Thyroid gland (tissue), 4 donors: ENCODE measurements around the gene TMEM45B.

ENCODE experiments used
- POLR2A ChIP-seq, 2 donors: fragments of 450-650 bp; IDR thresholded peaks; one replicate each; pipeline ENCODE4 v1.6.1; 2017; ENCODE audit warnings: antibody characterized with exemption in 2 of 2, mild to moderate bottlenecking in 2 of 2, moderate library complexity in 1 of 2
- TF ChIP-seq, protein P1 (sequence below), 6 experiments: fragments of 200-600 bp in 3 of 6; fragments of 450-650 bp in 3 of 6; sonication (generic) in 3 of 6; IDR thresholded peaks; one replicate each; pipeline ENCODE4 v1.5.1; 2016 to 2019; ENCODE audit warnings: antibody characterized with exemption in 6 of 6, mild to moderate bottlenecking in 2 of 6, inconsistent platforms in 1 of 6, moderate library complexity in 1 of 6

DNA sequence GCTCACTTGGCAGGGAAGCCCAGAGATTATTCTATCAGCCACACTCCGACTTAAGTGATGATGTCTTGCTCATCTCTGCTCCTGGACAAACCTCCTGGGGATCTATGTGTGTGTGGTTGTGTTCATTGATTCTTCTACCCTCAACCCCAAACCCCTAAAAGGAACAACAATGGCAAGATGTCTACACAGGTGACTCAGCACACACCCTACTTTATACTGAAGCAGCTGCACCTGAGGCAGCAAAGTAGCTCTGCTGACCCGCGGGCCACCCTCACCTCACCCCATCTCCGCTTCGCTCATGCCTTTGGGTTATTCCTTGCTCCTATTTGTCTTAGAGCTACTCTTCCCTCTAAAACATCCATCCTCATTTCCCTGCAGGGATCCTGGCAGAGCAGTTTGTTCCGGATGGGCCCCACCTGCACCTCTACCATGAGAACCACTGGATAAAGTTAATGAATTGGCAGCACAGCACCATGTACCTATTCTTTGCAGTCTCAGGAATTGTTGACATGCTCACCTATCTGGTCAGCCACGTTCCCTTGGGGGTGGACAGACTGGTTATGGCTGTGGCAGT lies 38.7 kb downstream of the TMEM45B start:
- TF ChIP-seq, protein P1, sequence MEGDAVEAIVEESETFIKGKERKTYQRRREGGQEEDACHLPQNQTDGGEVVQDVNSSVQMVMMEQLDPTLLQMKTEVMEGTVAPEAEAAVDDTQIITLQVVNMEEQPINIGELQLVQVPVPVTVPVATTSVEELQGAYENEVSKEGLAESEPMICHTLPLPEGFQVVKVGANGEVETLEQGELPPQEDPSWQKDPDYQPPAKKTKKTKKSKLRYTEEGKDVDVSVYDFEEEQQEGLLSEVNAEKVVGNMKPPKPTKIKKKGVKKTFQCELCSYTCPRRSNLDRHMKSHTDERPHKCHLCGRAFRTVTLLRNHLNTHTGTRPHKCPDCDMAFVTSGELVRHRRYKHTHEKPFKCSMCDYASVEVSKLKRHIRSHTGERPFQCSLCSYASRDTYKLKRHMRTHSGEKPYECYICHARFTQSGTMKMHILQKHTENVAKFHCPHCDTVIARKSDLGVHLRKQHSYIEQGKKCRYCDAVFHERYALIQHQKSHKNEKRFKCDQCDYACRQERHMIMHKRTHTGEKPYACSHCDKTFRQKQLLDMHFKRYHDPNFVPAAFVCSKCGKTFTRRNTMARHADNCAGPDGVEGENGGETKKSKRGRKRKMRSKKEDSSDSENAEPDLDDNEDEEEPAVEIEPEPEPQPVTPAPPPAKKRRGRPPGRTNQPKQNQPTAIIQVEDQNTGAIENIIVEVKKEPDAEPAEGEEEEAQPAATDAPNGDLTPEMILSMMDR (IDR thresholded peaks at IDR 0.05): no peak
- TF ChIP-seq POLR2A (IDR thresholded peaks at IDR 0.05): no peak
